HG02943 (cell line): Measurements from ENCODE around the gene STARD13.

Source experiments
- ATAC-seq: cut with Tn5 transposase; IDR thresholded peaks from one replicate; pipeline ENCODE4 v1.9.1; 2021; ENCODE audit warnings: mild to moderate bottlenecking, low read depth, moderate library complexity; ENCODE audit not compliant: unreplicated experiment

The STARD13 gene, protein sequence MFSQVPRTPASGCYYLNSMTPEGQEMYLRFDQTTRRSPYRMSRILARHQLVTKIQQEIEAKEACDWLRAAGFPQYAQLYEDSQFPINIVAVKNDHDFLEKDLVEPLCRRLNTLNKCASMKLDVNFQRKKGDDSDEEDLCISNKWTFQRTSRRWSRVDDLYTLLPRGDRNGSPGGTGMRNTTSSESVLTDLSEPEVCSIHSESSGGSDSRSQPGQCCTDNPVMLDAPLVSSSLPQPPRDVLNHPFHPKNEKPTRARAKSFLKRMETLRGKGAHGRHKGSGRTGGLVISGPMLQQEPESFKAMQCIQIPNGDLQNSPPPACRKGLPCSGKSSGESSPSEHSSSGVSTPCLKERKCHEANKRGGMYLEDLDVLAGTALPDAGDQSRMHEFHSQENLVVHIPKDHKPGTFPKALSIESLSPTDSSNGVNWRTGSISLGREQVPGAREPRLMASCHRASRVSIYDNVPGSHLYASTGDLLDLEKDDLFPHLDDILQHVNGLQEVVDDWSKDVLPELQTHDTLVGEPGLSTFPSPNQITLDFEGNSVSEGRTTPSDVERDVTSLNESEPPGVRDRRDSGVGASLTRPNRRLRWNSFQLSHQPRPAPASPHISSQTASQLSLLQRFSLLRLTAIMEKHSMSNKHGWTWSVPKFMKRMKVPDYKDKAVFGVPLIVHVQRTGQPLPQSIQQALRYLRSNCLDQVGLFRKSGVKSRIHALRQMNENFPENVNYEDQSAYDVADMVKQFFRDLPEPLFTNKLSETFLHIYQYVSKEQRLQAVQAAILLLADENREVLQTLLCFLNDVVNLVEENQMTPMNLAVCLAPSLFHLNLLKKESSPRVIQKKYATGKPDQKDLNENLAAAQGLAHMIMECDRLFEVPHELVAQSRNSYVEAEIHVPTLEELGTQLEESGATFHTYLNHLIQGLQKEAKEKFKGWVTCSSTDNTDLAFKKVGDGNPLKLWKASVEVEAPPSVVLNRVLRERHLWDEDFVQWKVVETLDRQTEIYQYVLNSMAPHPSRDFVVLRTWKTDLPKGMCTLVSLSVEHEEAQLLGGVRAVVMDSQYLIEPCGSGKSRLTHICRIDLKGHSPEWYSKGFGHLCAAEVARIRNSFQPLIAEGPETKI

DNA sequence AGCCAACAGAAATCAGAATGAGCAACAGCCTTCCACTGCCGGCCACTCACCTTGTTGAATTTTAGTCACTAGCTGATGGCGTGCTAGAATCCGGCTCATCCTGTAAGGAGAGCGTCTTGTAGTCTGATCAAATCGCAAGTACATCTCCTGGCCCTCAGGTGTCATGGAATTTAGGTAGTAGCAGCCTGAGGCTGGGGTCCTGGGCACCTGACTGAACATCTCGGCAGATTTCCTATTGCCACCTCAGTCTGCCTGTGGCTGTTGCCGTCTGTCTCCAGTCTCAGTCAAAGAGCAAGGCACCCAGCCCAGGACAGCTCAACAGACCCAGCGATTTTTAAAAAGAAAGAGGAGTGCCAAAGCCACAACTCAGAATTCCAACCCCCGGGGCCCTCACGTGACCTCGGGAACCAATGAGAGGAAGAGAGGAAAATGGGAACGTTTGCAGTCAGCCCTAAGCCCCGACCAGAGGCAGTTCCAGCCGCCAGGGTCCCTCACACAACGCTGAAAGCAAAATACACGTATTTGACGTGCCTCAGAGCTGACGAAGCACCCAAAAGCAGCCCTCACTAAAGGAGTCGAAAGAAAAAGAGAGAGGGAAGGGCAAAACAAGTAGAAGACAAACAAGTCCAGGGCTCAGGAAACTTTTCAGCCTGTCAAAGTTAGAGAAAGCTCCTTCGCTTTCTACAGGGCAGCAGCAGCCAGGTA, at the start of gene STARD13:
Gene STARD13 (minus strand): TSS at position 336 of the 705 bp plus-strand sequence. CDS start 117 bp downstream, at position 219.
- ATAC-seq = peak; percentile 65

DNA sequence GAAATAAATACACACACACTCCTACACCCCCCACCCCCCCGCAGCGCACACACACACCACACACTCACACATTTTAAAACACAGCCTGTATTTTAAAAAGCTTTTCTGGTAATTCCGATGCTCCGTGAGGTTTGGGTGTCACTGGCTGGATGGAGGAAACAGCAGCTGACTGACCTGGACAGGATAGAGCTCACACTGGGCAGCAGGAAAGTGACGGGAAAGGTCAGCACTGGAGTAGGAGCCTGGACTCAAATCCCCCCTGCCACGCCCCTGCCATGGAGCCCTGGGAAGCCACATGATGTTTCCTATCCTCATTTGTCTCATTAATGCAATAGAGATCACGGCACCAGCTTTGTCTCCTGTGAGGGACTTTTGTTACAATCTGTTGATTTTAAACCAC, 49.3 kb upstream of the STARD13 start:
- no peak for ATAC-seq

DNA sequence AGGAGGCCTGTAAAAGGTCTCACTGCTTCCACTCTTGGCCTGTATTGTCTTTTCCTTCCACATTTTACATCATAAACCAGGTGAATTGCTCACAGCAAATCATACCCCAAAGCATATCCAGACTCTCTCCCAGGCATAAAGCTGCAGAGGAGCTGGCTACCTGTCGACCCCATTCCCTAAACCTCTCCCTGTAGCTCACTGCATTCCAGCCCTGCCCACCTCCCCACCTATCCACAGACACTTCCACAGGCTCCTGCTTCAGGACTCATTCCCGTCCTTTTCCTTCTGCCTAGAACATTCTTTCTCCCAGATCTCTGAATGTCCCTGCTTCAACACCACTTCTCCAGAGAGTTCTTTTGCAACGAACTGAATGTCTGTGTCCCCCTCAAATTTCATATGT, 46.4 kb upstream of the STARD13 start:
- ATAC-seq = no peak

DNA sequence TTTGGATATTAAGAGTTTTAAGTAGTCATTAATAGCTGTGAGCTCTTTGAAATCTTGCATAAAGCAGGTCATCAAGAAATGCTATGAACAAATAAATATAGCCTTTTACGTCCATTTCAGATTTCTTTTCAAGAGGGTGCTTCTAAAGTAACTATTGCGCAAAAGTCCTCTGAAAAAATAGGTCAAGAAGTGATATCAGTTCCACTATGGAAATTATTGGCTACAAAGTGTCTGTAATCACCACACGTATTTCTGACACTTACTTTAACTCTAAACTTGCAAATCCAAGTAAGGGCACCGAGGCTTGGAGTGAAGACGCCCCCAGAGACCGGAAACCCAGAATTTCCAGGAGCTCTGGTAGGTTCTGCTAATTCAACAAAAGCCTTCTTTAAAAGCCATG, 44.9 kb upstream of the STARD13 start:
- ATAC-seq = no peak

DNA sequence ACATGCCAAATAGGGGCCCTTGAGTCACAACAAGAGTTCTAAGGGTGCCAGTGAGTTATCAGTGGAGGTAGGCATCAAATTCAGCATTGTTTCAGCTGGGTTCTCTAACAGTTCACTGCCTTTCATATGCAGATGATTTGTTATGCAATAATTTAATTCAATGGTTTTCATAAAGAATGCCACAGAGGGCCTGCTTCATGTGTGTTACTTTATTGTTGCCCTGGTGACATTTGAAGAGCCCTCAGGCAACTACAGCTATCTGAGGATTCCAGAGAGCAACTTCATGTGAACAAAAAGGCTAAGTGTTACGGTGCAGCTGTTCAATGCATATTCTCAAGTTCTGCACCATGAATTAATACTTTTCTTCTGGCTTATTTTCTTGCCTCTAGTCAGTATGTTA, 43.1 kb upstream of the STARD13 start:
- no peak for ATAC-seq

DNA sequence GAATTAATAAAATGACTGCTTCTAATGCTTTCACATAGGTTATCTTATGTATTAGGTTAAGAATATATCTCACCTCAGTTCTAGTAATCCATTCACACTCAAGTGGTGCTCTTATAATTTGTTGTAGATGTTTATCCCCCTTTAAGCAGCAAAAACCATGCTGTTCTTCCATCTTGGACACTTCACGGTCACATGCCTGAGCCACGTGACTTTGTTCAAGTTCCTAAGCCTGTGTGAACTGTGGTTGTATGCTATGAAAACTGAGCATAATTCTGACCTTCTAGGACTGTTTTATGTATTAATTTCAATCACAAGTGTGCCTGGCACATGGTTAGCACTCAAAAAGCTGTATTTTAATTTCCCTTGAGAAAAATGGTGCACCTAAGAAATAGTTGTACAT, 41.2 kb upstream of the STARD13 start:
- no peak for ATAC-seq

DNA sequence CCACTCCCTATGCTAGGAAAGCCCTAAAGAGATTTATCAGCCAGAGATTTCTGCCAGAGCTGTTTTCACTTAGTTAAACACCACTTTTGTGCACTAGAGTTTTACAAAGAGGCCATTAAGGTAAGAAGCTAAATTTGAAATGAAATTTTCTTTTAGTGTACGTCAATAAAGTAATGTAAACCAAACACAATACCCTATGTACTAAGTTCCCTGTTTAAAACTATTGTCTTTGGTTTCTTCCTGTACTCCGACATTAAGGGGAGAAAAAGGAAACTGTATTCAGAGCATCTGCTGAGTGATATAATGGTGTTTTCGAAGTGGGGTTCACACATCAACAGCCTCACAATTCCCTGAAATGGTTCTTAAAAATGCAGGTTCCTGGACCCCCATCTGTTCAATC, 40.7 kb upstream of the STARD13 start:
- ATAC-seq = no peak

DNA sequence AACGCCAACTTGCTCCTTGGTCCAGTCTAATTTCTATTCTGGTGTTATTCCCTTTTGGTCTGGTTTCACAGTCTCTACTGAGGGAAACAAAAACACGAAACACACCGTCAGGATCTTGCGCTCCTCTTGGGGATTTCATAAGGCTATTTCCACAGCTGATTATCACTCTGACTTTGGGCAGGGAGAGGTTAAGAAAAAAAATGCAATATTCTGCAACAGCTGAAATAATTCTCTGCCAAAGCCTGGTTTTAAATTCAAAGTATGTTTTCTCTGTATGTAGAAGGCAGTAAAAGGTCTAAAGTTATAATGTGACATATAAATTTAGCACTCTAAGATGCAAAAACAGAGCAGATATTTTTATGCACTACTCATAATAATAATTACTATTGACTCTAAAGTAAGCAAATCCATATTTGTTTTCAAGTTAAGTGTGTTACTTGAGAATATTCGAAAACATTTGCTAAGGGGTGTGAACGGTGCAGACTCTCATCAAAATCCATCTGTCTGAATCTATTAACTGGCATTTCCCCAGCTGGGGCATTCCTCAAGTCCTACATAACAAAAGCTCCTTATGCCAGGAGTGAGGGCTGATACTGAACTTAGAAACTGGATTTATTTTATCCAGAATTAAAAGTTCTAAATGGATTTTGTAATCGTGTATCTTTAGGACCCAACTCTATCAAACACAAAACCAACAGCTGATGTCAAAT, 38.4 kb upstream of the STARD13 start:
- ATAC-seq = no peak

DNA sequence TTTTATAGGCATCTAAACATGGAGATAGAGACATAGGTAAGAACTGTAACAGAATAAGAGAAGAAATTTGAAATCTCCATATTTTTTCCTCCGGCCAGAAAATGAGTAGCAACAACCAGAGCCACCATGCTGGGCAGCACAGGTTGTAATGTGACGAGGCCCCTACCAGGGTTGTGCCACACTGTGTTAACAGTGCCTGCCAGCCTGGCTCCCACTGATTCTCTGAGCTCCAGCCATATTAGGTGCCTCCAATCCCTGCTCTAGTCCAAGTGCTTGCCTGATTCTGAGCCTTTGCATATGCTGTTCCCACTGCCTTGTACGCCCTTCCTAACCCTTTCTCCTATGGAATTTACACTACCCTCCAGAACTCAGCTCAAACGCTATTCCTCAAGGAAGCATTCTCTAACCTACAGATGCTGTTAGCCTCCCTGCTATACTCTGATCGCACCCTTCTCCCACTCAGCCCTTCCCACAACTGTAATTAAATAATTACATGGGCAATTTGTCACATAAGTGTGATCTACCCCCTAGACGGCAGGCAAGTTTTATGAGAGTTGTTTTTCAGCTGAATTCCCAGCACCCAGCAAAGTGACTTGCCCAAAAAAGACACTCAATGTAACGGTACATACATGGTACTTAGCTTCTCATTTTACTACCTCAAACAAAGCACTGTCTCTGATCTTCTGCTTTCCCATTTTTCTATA, 37.6 kb upstream of the STARD13 start:
- ATAC-seq = no peak

DNA sequence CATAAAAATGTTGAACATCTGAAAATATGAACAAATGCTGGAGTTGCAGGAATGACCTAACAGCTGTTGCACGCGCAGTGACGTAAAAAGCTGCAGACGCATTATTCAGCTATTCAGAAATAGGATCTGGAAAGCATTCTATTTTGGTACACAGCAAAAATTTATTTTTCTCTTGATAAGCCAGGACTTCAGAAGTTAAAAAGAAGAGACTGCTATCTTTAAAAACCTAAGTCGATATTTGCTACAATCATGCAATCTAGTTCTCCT, 36.9 kb upstream of the STARD13 start:
- no peak for ATAC-seq

DNA sequence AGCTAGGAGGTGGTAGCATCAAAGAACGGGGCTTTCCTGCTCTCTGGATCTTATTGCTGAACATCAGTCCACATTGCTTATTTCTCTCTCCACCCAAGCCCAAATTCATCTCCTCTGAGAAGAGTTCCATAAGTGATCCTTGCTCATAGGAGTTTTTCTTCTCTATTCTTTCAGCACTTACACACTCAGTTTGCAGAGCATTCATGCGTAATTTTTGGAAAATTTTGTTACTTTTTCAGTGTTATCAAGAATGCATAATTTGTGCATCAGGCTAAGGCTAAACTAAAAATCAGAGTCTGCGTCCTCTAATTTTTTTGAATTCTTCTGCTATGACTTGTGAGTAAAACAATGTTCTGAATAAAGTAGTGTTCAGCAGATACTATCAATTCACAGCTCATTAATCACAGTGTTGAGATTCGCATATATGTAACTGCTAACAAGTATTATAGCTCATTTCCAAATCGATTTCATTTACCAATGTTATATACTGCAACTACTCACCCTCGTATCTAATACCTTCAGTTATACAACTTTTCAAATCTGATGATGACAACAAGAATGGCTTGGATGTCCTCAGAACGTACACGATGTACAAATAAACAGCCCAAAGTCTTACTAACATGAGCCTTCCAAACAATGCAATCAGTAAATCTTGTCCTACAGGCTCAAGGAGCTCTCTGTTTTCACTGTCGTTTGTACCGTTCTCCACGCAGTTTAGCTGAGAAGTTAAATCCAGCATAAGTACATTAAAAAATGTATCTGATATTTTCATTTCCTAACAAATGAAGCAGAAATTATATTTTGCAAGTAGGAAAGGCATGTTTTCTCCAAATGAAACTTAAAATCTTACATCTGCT, 36.4 kb upstream of the STARD13 start:
- ATAC-seq = no peak

DNA sequence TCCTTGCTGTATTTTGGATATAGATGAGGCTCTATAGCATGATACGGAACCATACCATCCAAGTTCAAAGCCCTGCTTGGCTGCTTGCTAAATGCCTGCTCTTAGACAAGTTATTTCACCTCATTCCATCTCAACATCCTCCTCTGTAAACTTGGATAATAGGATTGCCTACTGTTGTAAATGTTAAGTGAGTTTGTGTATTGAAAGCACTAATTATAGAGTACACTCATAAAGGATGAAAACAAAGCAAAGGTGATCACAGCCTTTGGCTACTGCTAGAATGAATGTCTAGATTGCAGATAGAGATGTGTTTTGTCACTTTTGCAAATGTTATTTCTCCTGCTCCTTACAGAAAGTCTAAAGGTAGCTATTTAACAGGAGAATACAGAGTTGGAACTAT, 34.3 kb upstream of the STARD13 start:
- no peak for ATAC-seq

DNA sequence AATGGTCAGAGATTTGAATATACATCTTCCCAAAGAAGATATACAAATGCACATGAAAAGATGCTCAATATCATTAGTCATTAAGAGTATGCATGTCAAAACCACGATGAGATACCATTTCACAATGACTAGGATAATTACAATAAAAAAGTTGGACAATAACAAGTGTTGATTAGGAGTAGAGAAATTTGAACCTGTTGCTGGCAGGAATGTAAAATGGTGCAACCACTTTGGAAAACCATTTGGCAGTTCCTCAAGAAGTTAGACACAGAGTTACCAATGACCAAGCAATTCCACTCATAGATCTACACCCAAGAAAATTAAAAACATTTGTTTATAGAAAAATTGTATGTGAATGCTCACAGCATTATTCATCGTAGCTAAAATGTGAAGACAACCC, 33.2 kb upstream of the STARD13 start:
- no peak for ATAC-seq

DNA sequence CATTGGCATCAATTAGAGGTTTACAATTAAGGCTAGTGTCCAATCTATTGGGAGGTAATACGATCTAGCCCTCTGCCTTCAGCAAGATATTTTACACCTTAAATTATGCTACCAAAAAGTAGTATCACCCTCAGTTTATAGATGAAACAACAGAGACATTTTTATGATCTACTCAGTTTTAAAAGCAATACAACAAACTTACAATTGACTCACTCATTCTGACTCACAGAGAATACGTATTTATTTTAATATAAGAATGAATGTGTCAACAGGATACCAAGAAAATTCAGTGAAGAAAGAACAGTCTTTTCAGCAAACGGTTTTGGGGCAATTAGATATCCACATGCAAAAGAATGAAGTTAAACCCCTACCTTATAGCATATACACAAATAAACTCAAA, 32.5 kb upstream of the STARD13 start:
- no peak for ATAC-seq

DNA sequence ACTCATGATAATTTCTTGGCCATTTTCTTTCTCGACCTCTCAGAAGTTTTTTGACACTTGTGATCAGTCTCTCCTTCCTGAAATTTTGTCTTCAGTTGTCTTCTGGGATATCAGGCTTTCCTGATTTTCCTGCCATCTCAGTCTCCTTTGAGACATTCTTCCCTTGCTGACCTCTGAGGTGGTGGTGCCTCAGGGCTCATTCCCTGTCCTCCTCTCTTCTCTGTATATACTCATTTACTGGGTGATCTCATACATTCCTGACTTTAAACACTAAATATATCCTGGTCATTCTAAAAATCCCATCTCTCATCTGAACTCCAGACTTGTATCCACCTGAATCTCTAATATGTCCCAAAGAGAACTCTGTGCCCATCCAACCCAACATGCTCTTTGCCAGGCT, 31.3 kb upstream of the STARD13 start:
- no peak for ATAC-seq

DNA sequence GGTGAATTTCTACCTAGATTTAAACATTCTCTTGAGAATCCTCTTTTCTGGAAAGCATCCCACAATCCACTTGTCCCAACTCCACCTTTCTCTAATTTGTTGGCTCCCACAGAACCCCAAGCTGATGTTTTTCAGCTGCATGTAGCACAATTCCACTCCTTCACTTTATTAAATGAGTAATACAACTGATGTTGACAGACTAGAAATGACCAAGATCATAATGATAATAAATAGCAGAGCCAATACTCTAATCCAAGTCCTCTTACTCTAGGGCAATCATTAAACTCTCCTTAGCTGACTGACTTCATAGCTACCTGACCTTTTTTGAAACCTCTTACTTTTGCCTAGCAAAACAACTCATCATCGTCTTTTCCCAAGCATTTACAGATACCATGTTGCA, 27.9 kb upstream of the STARD13 start:
- no peak for ATAC-seq

DNA sequence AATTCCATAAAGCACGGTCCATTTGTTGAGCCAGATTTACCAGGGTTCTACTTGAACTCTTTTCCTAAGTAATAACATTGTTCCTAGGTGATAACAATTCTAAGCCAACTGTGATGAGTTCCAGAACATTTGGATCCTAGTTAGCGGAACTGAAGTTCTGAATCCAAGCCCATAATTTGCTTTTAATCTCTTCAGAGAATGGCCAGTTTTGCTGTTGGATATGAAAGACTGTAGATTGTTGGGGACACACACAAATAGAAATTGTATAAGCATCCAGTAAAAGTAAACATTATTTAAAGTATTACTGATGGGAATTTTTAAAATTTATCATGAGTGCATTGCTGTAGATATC, 27.3 kb upstream of the STARD13 start:
- ATAC-seq = no peak

DNA sequence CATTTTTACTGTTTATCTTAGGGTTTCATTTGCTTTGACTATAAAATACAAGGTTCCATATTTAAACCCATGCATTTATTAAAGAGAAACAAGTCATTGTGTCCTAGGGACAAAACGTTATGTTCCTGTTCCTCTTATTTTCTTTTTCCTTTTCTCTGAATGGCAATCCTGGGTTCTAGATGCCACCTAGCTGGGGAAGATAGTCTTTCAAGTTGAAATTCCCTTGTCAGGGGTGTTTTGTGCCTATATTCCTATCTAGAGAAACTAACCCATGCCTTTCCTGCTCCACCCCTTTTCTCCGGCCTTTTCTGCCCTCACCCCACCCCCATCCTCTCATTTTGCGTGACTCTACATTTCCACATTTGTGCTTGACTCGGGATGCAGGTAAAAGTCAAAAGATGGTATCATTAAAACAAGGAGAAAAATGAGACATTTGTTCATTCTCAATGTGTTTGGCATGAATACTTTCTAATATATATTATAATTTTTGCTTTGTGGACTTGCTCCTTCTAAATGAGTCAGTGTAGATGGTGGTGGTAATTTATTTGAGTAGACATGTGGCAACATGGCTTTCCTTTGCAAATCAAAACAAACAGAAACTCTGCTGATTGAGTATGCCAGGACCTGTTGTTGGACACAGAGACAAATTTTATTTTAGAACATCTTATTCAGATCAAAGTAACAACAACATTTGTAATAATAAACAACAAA, 26.8 kb upstream of the STARD13 start:
- ATAC-seq = no peak
